BJ (cell line): Measurements from ENCODE around the gene SIRT2. TPM values are rescaled to one million over a fixed set of nuclear protein-coding genes. Genes with fewer than 3 reads are reported as not detected.

Experiments
- CTCF ChIA-PET: fragments of 350-600 bp; formaldehyde crosslinking; extraction: SDS; loops from one replicate; lab custom pipeline; 2021; ENCODE audit warnings: antibody characterized with exemption, inconsistent platforms; lab: Yijun Ruan, JAX
- POLR2A ChIA-PET: fragments of 300-600 bp; sonication (Branson Sonifier 250); formaldehyde crosslinking; extraction: SDS; loops from one replicate; lab custom pipeline; 2021; ENCODE audit warnings: antibody characterized with exemption; lab: Charles Lee
- DNase-seq: peaks from one replicate; pipeline ENCODE4 v3.0.0-alpha.2; 2011; ENCODE audit warnings: low read depth
- H3K27me3 ChIP-seq: 2 replicates; pipeline ENCODE4 v1.6.0; 2011; ENCODE audit warnings: low read length; ENCODE audit not compliant: control insufficient read depth, insufficient read depth
- H3K36me3 ChIP-seq: 2 replicates; pipeline ENCODE4 v1.5.1; 2011; ENCODE audit warnings: low read length; ENCODE audit not compliant: control insufficient read depth, insufficient read depth
- H3K4me3 ChIP-seq: 2 replicates; pipeline ENCODE4 v1.5.1; 2011; ENCODE audit warnings: low read depth, mild to moderate bottlenecking, control low read depth, low read length
- CTCF ChIP-seq: IDR thresholded peaks from 2 replicates; pipeline ENCODE4 v1.5.1; 2011; ENCODE audit warnings: low read depth, mild to moderate bottlenecking, control low read depth, inconsistent platforms, low read length, moderate library complexity; ENCODE audit not compliant: insufficient read depth
- polyA plus RNA-seq: library from polyadenylated mRNA; depleted of rRNA; stranded (reverse); fragments of >200 nt; gene quantifications from 2 replicates; pipeline ENCODE4 v1.2.3, GENCODE V29; 2011

The SIRT2 gene
- polyA plus RNA-seq, 1 experiment = 71.8 TPM

- ChIA-PET CTCF (interaction anchor here (1.4 kb wide), 1 partner anchor 13 kb away, joined by 8 read pairs; the partner anchor contains the start of genes MRPS12 and SARS2), POLR2A (no interaction called here)
- no peaks in the 10 kb centered on the region for H3K27me3 ChIP-seq
- TF ChIP-seq CTCF = no peak
- H3K36me3 ChIP-seq = peaks cover 4% of the 10 kb centered on the region; the same call in 1 of the 2 replicates
- DNase-seq = no peak
- no peak overlapping the region for H3K4me3 ChIP-seq
These were observed 18.1 kb upstream of the SIRT2 start for GRCh38 chr19:38917516-38917915.

GRCh38 chr19:38915329-38916321, 16.2 kb upstream of the SIRT2 start:
- Histone ChIP-seq H3K4me3 (no peak overlapping the region), H3K36me3 (peaks cover 1% of the 10 kb centered on the region; the same call in 1 of the 2 replicates), H3K27me3 (no peaks in the 10 kb centered on the region; the same call in 1 of the 2 replicates)
- CTCF ChIA-PET = interaction anchor here (1.0 to 2.3 kb wide), 2 partner anchors 9 to 14 kb away, joined by 3 to 11 read pairs; partner anchors contain the start of genes MRPS12 and SARS2
- DNase-seq = no peak
- no peak for TF ChIP-seq CTCF
- POLR2A ChIA-PET = no interaction called here

GRCh38 chr19:38913958-38914357, 14.5 kb upstream of the SIRT2 start:
- POLR2A ChIA-PET = no interaction called here
- no peak for TF ChIP-seq CTCF
- H3K27me3 ChIP-seq = no peaks in the 10 kb centered on the region; the same call in 1 of the 2 replicates
- H3K4me3 ChIP-seq = no peak overlapping the region
- H3K36me3 ChIP-seq = peaks cover 1% of the 10 kb centered on the region; the same call in 1 of the 2 replicates
- CTCF ChIA-PET = interaction anchor here (0.8 to 2.3 kb wide), 2 partner anchors 16 to 511 kb away, joined by 3 to 11 read pairs; partner anchors contain the start of genes FAM98C, MRPS12 and SARS2
- DNase-seq = no peak

- no peaks in the 10 kb centered on the region; the same call in 1 of the 2 replicates for H3K27me3 ChIP-seq
- H3K4me3 ChIP-seq = no peak overlapping the region
- peaks cover 1% of the 10 kb centered on the region; the same call in 1 of the 2 replicates for H3K36me3 ChIP-seq
- ChIA-PET POLR2A (no interaction called here), CTCF (interaction anchor here (0.8 to 1.0 kb wide), 2 partner anchors 18 to 510 kb away, joined by 3 read pairs; partner anchors contain the start of genes FAM98C, MRPS12 and SARS2)
- TF ChIP-seq CTCF = no peak
- no peak for DNase-seq
These were observed 13.4 kb upstream of the SIRT2 start for GRCh38 chr19:38912600-38913514.
